ENCODE results near the gene HOXD11. TPM values are rescaled to one million over a fixed set of nuclear protein-coding genes. Genes with fewer than 3 reads are reported as not detected.

HOXD11 gene
- total and polyA plus RNA-seq, 9 of the 15 experiments (the other 6 are each of a cell fraction or from before 2014, with no cell fraction given) = not detected

GRCh38 chr2:176114120-176114929 is 7.2 kb downstream of the HOXD11 start (continued):
- TF ChIP-seq CHD7 (IDR thresholded peaks at IDR 0.05; ENCODE audit: low read depth, low read length) (no peak), FUS (optimal IDR thresholded peaks at IDR 0.05; ENCODE audit: low read depth, low read length) (no peak)
- TF ChIP-seq, protein P1, sequence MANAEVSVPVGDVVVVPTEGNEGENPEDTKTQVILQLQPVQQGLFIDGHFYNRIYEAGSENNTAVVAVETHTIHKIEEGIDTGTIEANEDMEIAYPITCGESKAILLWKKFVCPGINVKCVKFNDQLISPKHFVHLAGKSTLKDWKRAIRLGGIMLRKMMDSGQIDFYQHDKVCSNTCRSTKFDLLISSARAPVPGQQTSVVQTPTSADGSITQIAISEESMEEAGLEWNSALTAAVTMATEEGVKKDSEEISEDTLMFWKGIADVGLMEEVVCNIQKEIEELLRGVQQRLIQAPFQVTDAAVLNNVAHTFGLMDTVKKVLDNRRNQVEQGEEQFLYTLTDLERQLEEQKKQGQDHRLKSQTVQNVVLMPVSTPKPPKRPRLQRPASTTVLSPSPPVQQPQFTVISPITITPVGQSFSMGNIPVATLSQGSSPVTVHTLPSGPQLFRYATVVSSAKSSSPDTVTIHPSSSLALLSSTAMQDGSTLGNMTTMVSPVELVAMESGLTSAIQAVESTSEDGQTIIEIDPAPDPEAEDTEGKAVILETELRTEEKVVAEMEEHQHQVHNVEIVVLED (CRISPR knock-in tag; IDR thresholded peaks at IDR 0.05) = no peak

Data from K562 (cell line).